Head of caudate nucleus (tissue), 42 donors: ENCODE data around the gene FAM163B.

Experiments used
- DNase-seq, 42 donors: peaks; one replicate each; pipeline versions ENCODE4 v3.0.0 to v3.0.0-alpha.2; 2020 to 2021; ENCODE audit warnings: mixed read lengths in 7 of 42
- intact Hi-C: fragments of 100-400 bp; cut with DNase I; formaldehyde crosslinking; loops from one replicate; pipeline ENCODE4 v1.15.0; 2022

FAM163B gene

DNA sequence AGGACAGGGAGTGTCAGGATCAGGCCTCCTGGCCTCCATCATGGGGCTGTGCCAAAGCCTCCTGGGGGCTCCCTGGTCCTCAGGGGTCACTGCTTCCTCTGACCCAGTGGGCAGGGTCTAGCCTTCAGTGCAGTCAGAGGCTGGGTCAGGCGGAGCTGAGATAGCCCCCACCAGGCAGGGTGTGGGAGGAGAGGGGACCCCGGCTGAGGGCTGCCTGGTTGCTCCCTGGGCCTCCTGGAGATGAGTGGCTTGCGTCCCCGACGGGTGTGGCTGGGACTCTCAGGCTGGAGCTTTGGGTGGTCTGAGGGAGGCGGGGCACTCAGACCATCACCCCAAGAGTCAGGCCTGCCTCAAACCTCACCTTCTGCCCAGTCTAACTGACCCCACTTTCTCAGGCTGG lies 21.7 kb downstream of the FAM163B start:
- intact Hi-C loops = no loop called here
- no peak for DNase-seq

DNA sequence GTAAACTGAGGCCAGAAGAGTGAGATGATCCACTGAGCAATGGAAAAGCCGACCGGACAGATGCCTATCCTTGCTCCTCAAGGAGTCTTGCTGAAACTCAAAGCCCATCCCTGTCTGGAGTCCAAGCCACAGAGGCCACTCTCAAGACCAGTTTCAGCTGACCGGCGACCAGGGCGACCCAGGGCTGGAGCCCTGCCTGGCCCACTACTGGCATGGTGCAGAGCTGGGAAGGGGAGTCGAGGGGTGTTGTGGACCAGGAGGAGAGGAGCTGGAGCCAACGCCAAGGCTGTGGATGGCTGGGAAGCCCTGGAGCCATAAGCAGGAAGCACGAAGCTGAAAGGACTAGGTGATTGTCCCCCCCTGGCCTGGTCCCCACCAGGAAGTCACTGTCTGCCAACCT lies 22.1 kb downstream of the FAM163B start:
- intact Hi-C loops = no loop called here

DNA sequence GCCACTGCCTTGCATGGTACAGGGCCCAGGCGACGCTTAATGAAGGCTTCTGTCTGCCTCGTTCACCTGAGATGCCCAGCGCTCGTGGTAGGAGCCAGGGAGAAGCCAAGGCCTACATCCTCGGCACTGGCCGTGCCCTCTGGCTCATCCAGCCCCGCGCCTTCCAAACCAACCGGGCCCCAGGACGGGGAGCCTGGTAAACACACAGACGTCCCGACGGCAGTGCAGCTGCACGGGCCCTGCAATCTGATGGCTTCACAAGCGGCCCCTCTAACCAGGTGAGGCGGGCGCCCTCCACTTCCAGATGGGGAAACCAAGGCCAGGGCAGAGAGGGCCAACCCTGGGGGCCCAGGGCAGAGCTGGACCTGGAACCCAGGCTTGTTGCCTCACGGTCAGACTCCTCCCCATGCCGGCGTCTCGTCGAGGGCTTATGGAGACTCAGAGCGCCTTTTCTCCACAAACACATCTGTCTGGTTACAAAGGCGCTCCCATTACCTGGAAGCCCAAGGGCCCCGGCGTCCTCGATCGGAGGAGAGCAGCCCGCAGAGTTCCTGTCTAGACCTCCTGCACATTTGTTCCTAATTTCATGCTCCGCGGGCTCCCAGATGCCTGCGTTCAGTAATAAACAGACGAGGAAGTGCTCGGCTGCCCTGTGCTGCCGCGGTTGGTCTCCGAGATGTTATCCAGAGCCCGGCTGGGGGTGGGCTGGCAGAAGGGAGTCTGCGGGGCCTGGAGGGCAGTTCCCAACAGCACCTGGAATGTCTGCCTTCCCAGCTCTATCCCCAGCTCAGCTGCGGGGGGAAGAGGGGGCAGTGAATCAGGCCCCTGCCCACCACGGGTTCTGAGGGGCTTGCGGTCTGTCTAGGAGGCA lies 23.5 kb downstream of the FAM163B start:
- DNase-seq = no peak
- intact Hi-C loops = no loop called here

More for the DNA sequence above, 22.1 kb downstream of the FAM163B start:
- DNase-seq = no peak

DNA sequence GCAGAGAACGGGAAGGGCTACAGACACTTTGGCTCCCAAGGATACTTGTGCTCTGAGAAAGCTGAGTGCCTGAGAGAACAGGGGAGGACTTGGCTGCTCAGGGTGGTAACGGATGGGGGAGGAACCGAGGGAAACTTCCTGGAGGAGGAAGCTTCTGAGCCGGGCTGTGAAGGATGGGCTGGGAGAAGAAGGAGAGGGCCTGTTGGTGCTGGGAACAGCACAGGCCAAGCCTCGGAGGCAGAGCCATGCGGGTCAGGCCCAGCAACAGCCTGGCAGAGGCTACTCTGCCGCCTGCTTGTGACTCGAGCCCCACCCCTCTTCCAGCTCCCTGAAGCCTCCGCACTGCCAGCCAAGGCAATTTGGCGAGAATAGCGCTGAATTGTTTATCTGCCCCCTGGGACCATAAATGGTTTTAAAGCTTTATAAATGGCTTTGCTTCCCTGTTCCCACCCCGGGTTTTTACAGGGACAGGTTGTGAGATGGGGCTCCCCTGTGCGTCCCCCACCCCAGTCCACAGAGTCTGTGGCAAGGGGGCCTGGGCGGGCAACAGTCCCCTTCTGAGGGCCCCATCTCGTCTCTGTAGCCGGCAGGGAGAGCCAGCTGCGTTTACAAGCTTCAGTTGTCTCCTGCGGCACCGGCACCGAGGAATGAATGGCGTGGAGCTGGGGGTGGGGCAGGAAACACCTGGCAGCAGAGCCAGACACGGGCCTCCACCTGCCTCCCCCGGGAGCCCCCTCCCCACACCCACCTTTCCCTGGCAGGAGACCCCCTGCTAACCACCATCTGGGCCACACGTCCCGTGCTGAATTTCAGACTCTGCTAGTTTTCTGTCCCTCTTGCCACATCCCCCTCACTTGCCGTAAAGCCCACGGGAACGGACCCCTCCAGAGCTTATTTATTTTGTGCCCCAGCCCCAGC lies 24.4 kb downstream of the FAM163B start:
- peak in 2 of 42 donors; percentile 30 to 32 for DNase-seq
- intact Hi-C loops = no loop called here

DNA sequence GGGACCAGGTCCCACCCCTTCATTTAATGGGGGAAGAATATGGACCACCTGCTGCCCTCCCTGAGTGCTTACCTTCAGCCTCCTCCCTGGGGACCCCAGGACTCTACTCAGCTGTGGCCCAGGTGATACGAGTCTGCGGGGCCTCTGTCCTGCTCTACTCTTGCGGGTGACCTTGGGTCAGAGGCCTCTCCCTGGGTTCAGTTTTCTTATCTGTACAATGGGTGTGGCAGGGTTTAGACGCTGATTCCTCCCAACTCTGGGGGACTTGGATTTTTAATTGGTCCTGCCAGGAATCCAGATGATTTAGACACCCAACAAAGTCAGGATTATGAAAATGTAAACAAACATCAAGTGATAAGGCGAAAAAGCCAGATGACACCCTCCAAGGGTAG lies 25.0 kb downstream of the FAM163B start:
- intact Hi-C loops = no loop called here

DNA sequence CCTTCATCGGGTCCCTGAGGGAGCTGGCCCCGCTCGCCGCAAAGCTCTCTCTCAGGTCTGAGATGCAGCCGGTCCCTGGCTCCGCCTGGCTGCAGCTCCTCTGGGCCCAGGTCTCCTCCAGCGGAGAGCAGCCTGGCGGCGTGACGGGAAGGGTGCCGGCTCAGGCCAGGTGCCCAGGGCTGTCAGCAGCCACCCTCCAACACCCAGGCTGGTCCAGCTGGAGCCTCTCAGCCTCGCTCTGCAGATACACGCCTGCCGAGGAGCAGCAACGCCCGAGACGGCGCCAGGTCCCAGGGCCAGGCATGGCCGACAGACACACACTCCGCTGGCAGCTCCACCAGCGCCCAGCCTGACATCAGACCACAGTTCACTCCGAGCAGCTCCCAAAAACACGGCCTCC lies 25.6 kb downstream of the FAM163B start:
- DNase-seq = no peak
- intact Hi-C loops = no loop called here

More for the DNA sequence above, 25.0 kb downstream of the FAM163B start:
- no peak for DNase-seq

DNA sequence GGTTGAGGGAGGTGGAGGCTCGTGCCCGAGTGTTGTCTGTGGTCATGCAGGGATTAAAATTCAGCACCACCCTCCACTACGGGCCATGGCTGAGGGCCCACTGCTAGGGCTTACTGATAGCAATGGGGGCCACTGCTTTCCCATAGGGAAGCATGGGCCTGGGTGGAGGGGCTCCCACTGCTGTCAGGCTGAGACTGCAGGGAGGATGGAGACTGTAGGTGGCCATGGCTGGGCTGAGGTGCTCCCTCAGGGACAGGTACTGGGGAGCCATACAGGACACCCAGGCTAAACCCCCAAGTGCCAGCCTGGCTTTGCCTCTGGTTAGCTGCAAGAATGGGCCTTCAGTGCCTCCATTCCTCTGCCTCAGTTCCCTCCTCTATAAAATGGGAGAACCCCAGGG lies 26.1 kb downstream of the FAM163B start:
- intact Hi-C loops = no loop called here
- no peak for DNase-seq

DNA sequence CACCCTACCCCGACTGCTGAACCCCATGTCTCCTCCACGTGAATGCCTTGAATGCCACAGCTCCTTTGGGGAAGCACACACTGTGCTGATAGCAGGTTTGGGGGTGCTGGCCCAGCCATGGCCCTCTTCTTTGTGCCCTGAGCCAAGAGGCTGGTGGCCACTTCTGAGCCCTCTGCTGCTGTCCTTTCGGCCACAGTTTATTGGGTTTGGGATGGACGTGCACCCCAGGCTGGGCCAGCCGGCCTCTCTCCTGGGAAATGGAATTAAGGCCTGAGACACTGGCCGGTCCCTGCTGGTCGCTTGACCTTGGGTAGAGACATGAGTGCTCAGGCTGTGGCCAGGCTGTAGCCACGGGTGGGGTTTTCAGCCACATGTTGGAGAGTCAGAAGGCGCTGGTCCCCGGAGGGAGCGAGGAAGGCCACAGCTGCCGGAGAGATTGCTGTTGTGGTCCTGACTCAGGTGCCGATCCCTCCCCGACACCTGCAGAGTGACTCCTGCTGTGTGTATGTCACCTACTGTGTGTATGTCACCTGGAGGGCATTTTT lies 26.6 kb downstream of the FAM163B start:
- intact Hi-C loops = no loop called here
- no peak for DNase-seq

DNA sequence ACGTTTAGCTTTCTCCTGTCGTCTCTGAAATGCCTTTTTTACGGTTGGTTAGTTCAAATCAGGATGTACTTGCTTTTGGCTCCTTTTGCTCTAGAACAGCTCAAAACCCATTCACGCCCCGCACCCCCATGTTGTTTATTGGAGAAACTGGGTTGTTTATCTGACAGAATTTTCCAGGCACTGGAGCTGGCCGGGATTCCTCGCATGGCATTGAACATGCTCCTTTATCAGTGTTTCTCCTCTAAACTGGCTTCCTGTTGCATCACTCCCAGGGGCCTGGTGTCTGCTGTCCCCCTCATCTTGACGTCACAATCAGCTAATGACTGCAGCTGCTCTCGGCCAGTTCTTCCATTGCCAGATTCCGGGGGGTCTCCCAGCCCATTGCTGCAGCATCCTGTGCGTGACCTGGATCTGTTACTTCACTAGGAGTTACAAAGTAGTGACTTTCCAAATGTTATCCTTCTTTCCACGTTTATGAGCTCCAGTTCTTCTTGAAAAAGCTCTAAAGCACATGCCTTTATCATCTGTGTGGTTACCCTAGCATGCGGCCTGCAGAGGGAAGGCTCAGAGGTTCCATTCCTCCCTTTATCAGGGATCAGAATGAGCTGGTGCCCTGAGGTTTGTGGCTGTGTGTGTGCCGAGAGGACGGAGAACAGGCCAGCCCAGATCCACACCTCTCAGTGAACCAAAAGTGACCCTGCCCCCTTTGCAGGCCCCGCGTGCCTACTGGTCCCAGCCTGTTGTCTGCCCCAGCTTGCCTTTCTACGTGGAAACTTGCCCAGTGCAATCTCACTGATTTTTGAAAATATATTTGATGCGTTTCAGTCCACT lies 27.5 kb downstream of the FAM163B start:
- no peak for DNase-seq
- intact Hi-C loops = no loop called here

DNA sequence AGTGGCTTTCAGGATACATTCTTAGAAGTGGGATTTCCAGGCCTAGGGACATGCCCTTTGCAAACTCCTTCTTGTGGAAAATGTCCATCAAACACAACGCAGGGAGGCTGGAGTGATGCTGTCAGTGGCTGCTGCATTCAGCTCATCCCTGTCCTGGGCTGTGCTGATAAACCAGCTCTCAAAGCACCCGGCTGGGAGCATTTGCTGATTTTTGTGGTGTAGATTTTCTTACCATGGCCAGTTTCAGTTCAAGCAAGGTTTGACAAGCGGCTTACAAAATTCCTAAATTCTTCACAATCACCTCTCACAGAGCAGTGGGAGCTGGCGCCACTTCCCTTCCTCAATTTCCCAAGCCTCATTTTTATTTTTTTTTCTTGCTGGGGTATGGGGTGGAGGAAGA lies 28.2 kb downstream of the FAM163B start:
- DNase-seq = no peak
- intact Hi-C loops = no loop called here

DNA sequence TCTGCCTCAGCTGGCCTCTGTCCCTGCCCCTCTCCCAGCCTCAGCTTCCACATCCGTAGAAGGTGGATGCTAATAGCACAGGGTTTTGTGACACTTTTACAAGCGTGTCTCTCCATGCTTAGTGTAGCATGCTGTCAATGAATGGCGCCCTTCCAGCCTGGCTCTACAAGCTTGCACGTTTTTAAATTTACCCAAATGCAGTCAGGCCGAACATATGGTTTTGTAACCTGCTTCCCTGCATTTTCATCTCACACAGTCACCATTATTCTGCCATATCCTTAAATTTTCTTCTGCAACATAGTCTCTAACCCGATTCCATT lies 28.8 kb downstream of the FAM163B start:
- intact Hi-C loops = no loop called here
- DNase-seq = no peak

DNA sequence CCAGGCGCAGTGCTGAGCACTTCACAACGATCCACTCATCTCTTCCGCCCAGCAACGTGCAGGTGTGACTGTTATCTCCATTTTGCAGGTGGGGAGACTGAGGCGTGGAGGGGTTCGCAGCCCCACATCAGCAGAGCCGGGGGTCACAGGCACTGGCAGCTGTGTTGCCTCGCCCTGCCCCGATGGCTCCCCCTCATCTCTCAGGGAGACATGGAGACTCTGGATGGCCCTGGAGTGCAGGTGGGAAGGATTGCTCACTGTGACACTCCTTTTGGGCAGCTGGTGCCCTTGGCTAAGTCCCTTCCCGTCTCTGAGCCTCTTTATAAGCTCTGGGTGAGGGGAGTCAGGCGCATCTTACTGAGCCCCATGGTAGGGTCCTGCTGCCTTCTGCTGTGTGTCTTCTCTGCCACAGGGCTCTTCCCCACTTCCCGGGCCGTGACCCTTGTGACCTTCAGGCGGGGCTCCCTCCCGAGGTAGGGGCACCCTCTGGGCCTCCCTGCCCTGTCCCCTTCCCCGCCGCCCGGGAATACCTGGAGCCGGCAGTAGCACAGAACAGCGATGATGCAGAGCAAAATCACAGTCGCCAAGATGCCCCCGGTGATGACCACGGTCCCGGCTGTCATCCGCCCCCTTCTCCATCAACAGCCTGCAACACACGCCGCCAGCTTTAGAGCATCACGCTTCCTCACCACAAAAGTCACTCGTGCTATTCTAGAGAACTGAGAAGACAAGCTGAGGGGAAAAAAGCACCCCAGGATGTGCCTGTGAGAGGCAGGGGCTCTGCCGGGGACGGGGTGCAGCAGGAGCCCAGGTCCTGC lies 29.4 kb downstream of the FAM163B start:
- DNase-seq = no peak
- intact Hi-C loops = no loop called here

DNA sequence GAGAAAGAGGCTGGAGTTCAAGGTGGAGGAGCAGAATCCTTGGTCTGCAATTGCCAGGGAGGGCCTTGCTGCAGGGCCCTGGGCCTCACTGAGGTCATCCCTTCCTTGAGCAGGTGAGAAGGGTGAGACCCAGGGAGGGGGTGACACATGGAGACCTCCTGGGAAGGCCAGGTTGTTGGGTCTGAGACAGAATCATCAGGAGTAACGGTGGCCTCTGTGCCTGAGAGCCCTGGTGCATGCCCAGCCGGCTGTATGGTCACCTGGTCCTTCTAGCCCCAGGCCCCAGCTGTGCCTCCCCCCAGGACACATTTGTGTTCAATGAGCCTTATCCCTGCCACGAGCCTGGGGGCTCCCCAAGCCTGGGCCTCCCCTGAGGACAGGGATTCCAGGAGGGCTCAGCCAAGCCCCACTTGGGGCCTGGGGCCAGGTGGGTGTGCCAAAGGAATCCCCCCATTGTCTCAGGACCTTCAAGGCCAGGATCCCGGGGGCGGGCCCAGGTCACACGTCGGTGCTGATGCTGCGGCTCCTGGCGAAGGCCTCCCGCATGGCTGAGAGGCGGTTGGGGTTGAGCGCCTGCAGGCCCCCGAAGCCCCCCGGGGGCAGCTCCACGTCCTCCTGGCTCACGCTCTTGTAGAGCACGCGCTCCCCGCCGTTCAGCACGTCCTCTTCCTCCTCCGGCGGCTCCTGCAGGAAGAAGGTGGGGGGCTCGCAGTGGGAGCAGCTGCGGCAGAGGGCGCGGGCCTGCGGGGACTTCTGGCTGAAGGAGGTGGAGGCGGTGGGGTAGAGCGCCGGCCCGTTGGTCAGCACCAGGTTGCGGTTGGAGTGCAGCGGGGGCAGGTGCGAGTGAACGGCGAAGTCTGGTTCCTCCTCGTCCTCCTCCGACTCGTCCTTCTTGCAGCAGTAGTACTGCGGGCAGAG lies 30.4 kb downstream of the FAM163B start:
- no peak for DNase-seq
- intact Hi-C loops = no loop called here

DNA sequence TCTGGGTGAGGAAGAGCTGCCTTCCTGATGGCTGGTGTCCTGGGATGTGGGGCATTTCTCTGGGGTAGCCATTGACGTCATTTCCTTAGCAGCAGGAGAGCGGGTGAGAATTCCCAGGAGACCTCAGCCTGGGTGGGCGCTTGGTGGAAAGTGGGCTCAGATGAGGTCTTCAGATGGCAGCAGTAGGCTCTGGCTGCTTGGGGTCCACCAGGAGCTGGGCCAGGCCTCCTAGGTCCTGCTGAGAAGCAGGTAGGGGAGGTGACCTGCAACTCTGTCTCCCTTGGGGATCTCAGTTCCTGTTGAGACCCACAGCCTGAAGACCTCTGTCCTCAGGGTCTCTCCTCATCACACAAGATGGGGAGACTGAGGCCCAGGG lies 31.5 kb downstream of the FAM163B start:
- DNase-seq = no peak
- intact Hi-C loops = no loop called here

DNA sequence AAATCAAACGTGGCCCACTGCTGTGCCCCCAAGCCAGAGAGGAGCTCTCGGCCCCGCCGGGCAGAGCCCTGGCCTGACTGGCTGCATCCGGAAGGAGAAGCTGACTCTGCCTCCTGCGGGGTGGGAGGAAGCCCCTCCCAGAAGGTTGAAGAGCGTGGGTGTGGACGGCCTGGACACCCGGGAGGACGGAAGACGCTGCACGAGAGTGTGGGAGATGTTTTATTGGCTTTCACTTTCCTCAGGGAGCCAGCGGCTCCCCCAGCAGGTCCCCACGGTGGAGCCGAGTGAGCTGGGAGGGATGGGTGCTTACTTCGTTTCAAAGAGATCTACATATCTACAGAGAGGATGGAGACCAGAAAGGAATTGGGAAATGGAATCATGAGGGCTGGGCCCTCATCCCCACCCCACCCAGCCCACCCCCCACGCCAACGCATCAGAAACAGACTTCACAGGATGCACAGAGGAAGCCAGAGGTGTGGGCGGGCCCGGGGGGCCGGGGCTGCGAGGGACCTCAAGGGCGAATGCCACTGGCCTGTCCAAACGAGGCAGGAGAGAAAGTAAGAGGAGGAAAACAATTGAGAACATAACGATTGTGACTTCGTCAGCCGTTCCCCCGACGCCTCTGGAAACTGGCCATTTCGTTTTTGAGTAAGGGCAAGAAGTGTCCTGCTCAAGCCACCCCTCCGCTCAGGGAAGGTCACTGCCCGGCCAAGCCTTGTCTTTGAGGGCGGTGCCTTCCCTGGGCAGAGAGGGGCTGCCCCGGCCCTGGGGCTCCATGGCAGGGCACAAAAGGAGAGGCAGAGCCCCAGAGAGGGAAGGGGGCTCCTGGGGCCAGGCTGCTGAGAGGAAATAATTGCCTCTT lies 32.1 kb downstream of the FAM163B start:
- intact Hi-C loops = no loop called here
- no peak for DNase-seq

DNA sequence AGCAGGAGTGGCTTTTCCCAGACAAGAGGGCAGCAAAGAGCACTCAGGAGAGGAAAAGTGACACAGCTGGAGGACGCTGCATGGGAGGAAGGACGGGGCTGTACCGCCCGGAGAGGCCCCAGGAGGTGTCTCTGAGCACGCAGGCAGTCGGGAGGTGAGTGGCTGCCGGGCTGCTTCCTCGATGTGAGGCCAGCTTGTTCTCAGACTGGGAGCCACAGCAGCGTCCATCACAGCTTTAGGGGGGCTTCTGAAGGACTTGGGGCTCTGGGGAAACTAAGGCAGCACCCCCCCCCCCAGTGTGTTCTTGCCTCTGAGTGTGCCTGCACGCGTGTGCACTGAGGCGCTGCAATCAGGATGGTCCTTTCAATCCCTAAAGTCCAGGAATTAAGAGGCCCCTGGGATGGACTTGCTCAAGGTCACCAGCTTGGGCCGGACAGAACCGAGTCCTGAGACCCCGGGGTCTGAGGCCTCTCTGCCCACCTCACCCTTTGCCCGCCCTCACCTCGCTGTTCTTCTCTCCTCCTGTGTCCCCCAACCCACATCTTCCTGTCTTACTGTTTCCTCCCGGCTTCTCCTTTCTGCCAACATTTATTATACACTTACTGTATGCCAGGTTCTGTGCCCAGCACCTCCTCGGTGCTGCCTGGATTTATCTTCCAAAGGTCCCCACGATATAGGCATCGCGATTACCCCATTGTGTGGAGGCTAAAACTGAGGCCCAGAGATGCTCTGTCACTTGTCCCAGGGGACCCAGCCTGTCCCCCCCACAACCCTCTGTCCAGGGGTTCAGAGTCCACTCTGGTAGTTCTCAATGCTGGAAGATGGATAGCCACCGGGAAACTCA lies 32.9 kb downstream of the FAM163B start:
- no peak for DNase-seq
- intact Hi-C loops = no loop called here
